Measurements from ENCODE around the gene UTRN. TPM values are rescaled to one million over a fixed set of nuclear protein-coding genes. Genes with fewer than 3 reads are reported as not detected.

The UTRN gene
- total and polyA plus RNA-seq, 4 donors, result 24.6 to 489 (median 123) TPM

- Histone ChIP-seq H3K9me3 (ENCODE audit: control insufficient read depth in 4 of 4, insufficient read depth in 3 of 4, low read length in 3 of 4) (no peaks in the 10 kb centered on the region), H3K4me3 (peak overlapping the region; percentile 29), H3K36me3 (ENCODE audit: control insufficient read depth in 4 of 4, insufficient read depth in 4 of 4, low read length in 4 of 4) (no peaks in the 10 kb centered on the region), H3K9ac (ENCODE audit: insufficient read depth in 1 of 2, low read length in 2 of 2) (no peak overlapping the region), H3K27ac (ENCODE audit: low read depth in 1 of 2, low read length in 1 of 2) (no peak overlapping the region), H3K4me1 (ENCODE audit: control insufficient read depth in 5 of 5, insufficient read depth in 5 of 5, low read length in 5 of 5) (peaks cover 4 to 33% (median 10%) of the 10 kb centered on the region in 5 donors), H3K27me3 (ENCODE audit: control insufficient read depth in 3 of 3, insufficient read depth in 3 of 3, low read length in 2 of 3) (no peaks in the 10 kb centered on the region)
- DNase-seq, result no peak
- ATAC-seq (ENCODE audit: insufficient read depth, low FRiP score), result no peak
- TF ChIP-seq, protein P1, sequence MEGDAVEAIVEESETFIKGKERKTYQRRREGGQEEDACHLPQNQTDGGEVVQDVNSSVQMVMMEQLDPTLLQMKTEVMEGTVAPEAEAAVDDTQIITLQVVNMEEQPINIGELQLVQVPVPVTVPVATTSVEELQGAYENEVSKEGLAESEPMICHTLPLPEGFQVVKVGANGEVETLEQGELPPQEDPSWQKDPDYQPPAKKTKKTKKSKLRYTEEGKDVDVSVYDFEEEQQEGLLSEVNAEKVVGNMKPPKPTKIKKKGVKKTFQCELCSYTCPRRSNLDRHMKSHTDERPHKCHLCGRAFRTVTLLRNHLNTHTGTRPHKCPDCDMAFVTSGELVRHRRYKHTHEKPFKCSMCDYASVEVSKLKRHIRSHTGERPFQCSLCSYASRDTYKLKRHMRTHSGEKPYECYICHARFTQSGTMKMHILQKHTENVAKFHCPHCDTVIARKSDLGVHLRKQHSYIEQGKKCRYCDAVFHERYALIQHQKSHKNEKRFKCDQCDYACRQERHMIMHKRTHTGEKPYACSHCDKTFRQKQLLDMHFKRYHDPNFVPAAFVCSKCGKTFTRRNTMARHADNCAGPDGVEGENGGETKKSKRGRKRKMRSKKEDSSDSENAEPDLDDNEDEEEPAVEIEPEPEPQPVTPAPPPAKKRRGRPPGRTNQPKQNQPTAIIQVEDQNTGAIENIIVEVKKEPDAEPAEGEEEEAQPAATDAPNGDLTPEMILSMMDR (IDR thresholded peaks at IDR 0.05; ENCODE audit: control extremely low read depth, extremely low read depth), result no peak
- 76 to 92% methylated on average over 3 of the region's 3 CpGs for WGBS, 2 donors
Observed at GRCh38 chr6:144332177-144332576, 47.0 kb downstream of the UTRN start.

DNA sequence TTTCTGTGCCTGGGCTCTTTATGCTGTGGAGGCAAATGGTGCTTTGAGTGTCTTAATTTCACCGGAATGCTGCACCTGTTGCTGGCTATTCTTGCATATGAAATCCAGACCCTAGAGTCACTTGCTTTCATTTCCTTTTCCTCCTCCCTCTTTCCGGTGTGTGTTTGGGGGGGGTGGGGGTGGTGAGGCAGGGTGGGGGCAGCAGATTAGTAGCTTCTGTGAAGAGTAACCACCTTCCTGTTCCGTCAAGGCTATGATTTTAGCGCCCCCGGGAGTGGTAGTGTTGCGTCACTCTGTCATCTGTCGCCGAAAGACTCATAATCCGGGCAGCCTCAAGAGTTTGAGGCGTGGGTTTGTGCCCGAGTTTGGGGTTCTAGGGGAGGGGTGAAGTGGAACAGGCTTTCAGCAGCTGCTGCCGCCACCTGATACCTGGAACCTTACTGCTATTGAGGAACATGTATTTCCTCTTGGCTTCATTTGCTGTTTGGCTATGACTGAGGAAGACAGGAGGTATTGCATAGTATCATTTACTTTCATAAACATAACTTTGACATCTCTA is 49.1 kb downstream of the UTRN start:
- no peak for DNase-seq
- H3K9me3 ChIP-seq (ENCODE audit: control insufficient read depth in 4 of 4, insufficient read depth in 3 of 4, low read length in 3 of 4), result no peaks in the 10 kb centered on the region
- H3K27me3 ChIP-seq (ENCODE audit: control insufficient read depth in 3 of 3, insufficient read depth in 3 of 3, low read length in 2 of 3), result no peaks in the 10 kb centered on the region
- TF ChIP-seq, protein P1 (IDR thresholded peaks at IDR 0.05; ENCODE audit: control extremely low read depth, extremely low read depth), result no peak
- H3K36me3 ChIP-seq (ENCODE audit: control insufficient read depth in 4 of 4, insufficient read depth in 4 of 4, low read length in 4 of 4), result no peaks in the 10 kb centered on the region
- H3K9ac ChIP-seq (ENCODE audit: insufficient read depth in 1 of 2, low read length in 2 of 2), result peak overlapping the region in 1 of 2 donors; percentile 17
- 9 to 16% methylated on average over 12 of the region's 12 CpGs for WGBS, 2 donors
- peaks cover 8 to 29% (median 8%) of the 10 kb centered on the region in 5 donors for H3K4me1 ChIP-seq (ENCODE audit: control insufficient read depth in 5 of 5, insufficient read depth in 5 of 5, low read length in 5 of 5)
- H3K4me3 ChIP-seq, result no peak overlapping the region
- ATAC-seq (ENCODE audit: insufficient read depth, low FRiP score), result peak; percentile 32
- H3K27ac ChIP-seq (ENCODE audit: low read depth in 1 of 2, low read length in 1 of 2), result peak overlapping the region in 1 of 2 donors; percentile 82

Other genes starting within 250 kb of the UTRN start
- gene SF3B5, start 189.8 kb upstream of the UTRN start, total RNA-seq, result 100 to 1,000 TPM in 1 of 2 donors, 10 to 100 TPM in 1; 36.3 to 155 TPM
- gene SF3B5, start 189.8 kb upstream of the UTRN start, polyA plus RNA-seq, result 100 to 1,000 TPM; 170 to 251 TPM
- 10 to 100 TPM; 10.6 to 45.4 TPM for gene STX11, start 134.8 kb upstream of the UTRN start, total RNA-seq
- 10 to 100 TPM; 26.0 to 62.7 TPM for gene STX11, start 134.8 kb upstream of the UTRN start, polyA plus RNA-seq